K562 (cell line): Measurements from ENCODE around the gene ORAI1. TPM values are rescaled to one million over a fixed set of nuclear protein-coding genes. Genes with fewer than 3 reads are reported as not detected.

Experiments used
- ATAC-seq: fragments of 200-7000 bp; cut with Tn5 transposase; 3 replicates; pipeline ENCODE4 v1.9.1; 2020; ENCODE audit warnings: moderate library complexity
- Bru-seq: library from RNA; stranded (reverse); fragments of 400-500 nt; gene quantifications from one replicate; lab custom pipeline; 2021; lab: Mats Ljungman, UMichigan
- BruChase-seq, 2 experiments: library from RNA; stranded (reverse); fragments of 400-500 nt; gene quantifications; one replicate each; lab custom pipeline; 2021; lab: Mats Ljungman, UMichigan
- BruUV-seq: library from RNA; stranded (reverse); fragments of 400-500 nt; replicated peaks from 2 replicates; lab custom pipeline; 2021; lab: Mats Ljungman, UMichigan
- CTCF ChIA-PET: fragments of 300-600 bp; formaldehyde crosslinking; extraction: SDS; loops from one replicate; lab custom pipeline; 2021; ENCODE audit warnings: low intra/inter-chr PET ratio; lab: Yijun Ruan, JAX
- POLR2A ChIA-PET: fragments of 300-600, 350-650 bp; sonication (Branson Sonifier 250); formaldehyde crosslinking; extraction: SDS; loops from one replicate; lab custom pipeline; 2021; ENCODE audit warnings: antibody characterized with exemption, inconsistent platforms; lab: Yijun Ruan, JAX
- DNase-seq, 4 experiments: peaks; one replicate each; pipeline versions ENCODE4 v3.0.0 to v3.0.0-alpha.2; 2011 to 2018; ENCODE audit warnings: low spot score in 3 of 4, mixed read lengths in 3 of 4; ENCODE audit errors: extremely low read depth in 1 of 4
- FAIRE-seq: peaks from 2 replicates; lab custom pipeline; 2011; peaks lifted over from hg19 to GRCh38; lab: Jason Lieb, UNC
- H2AFZ ChIP-seq: 2 replicates; pipeline ENCODE4 v1.6.0; 2011; ENCODE audit warnings: low read depth, low read length, control low read depth, inconsistent platforms
- H3K27ac ChIP-seq: fragments of 200-600 bp; 3 replicates; pipeline ENCODE4 v1.8.0; 2011; ENCODE audit warnings: low read depth, mild to moderate bottlenecking, control low read depth, inconsistent platforms, low read length, moderate library complexity, mixed read lengths; ENCODE audit errors: extremely low read depth
- H3K27me3 ChIP-seq, 2 experiments: fragments of 300-600 bp in 1 of 2; 2 replicates in 1 of 2; 3 replicates in 1 of 2; pipeline versions ENCODE4 v1.6.0 to v1.8.0; 2011; ENCODE audit warnings: inconsistent platforms in 2 of 2, low read length in 2 of 2, mild to moderate bottlenecking in 1 of 2, mixed read lengths in 1 of 2, moderate library complexity in 1 of 2; ENCODE audit not compliant: control insufficient read depth in 2 of 2, insufficient read depth in 2 of 2
- H3K36me3 ChIP-seq: fragments of 300-600 bp; 3 replicates; pipeline ENCODE4 v1.8.0; 2011; ENCODE audit warnings: mild to moderate bottlenecking, low read length, inconsistent platforms; ENCODE audit not compliant: control insufficient read depth, insufficient read depth
- H3K4me1 ChIP-seq, 2 experiments: fragments of 200-600 bp in 1 of 2; replicated peaks in 1 of 2; 2 replicates in 1 of 2; 3 replicates in 1 of 2; pipeline versions ENCODE4 v1.5.1 to v1.8.0; 2011; ENCODE audit warnings: inconsistent platforms in 2 of 2, low read length in 2 of 2, mild to moderate bottlenecking in 1 of 2, mixed read lengths in 1 of 2, moderate library complexity in 1 of 2; ENCODE audit not compliant: control insufficient read depth in 2 of 2, insufficient read depth in 2 of 2
- H3K4me2 ChIP-seq: 2 replicates; pipeline ENCODE4 v1.6.1; 2011; ENCODE audit warnings: low read length, control low read depth, inconsistent platforms, mixed read lengths; ENCODE audit not compliant: insufficient read depth
- H3K4me3 ChIP-seq: fragments of 200-600 bp; sonication (generic), shearing (Covaris generic); 2 replicates; pipeline ENCODE4 v1.5.1; 2016; ENCODE audit warnings: control low read depth, inconsistent platforms
- H3K79me2 ChIP-seq: fragments of 200-600 bp; 3 replicates; pipeline ENCODE4 v1.8.0; 2011; ENCODE audit warnings: low read length, inconsistent platforms; ENCODE audit not compliant: control insufficient read depth, insufficient read depth
- H3K9ac ChIP-seq, 2 experiments: 2 replicates each; pipeline versions ENCODE4 v1.6.0 to v1.6.1; 2011; ENCODE audit warnings: low read depth in 2 of 2, low read length in 2 of 2, control low read depth in 1 of 2, inconsistent platforms in 1 of 2, mild to moderate bottlenecking in 1 of 2, mixed read lengths in 1 of 2; ENCODE audit not compliant: insufficient read depth in 1 of 2
- H3K9me1 ChIP-seq: one replicate; pipeline ENCODE4 v1.6.0; 2011; ENCODE audit warnings: inconsistent platforms, mild to moderate bottlenecking, low read length, moderate library complexity; ENCODE audit not compliant: control insufficient read depth, insufficient read depth
- H3K9me3 ChIP-seq: replicated peaks from 2 replicates; pipeline ENCODE4 v1.5.1; 2011; ENCODE audit warnings: low read depth, low read length, inconsistent platforms; ENCODE audit not compliant: control insufficient read depth, insufficient read depth
- H4K20me1 ChIP-seq: replicated peaks from 2 replicates; pipeline ENCODE4 v1.6.1; 2011; ENCODE audit warnings: low read length, inconsistent platforms, mixed read lengths; ENCODE audit not compliant: control insufficient read depth, insufficient read depth
- CBFA2T2 ChIP-seq: fragments of 450-650 bp; conservative IDR thresholded peaks from 2 replicates; pipeline ENCODE4 v1.6.1; 2017; ENCODE audit warnings: mild to moderate bottlenecking
- FOXK2 ChIP-seq, 2 experiments: fragments of 450-650 bp; IDR thresholded peaks in 1 of 2; conservative IDR thresholded peaks in 1 of 2; 2 replicates each; pipeline ENCODE4 v1.6.1; 2016; ENCODE audit warnings: low read depth in 2 of 2, mild to moderate bottlenecking in 1 of 2
- GABPB2 ChIP-seq: fragments of 250-450 bp; sonication (Bioruptor Pico); conservative IDR thresholded peaks from 2 replicates; pipeline ENCODE4 v1.5.1; 2021; ENCODE audit warnings: mild to moderate bottlenecking
- GATA2 ChIP-seq: sonication (generic); formaldehyde crosslinking; IDR thresholded peaks from 2 replicates; pipeline ENCODE4 v1.4.0; 2020; ENCODE audit warnings: mild to moderate bottlenecking, missing genetic modification reagents
- HOXB6 ChIP-seq: fragments of 250-450 bp; sonication (Bioruptor Pico); IDR thresholded peaks from 2 replicates; pipeline ENCODE4 v1.5.1; 2022; ENCODE audit warnings: mild to moderate bottlenecking, borderline replicate concordance
- SNRNP70 ChIP-seq: fragments of 200-400 bp; formaldehyde crosslinking; optimal IDR thresholded peaks from 2 replicates; pipeline ENCODE3; 2017; ENCODE audit warnings: low read depth, low read length
- STAT5A ChIP-seq: IDR thresholded peaks from 2 replicates; pipeline ENCODE4 v1.6.1; 2012; ENCODE audit warnings: low read length, inconsistent platforms, borderline replicate concordance
- ZNF146 ChIP-seq: IDR thresholded peaks from one replicate; pipeline ENCODE4 v1.6.1; 2018; ENCODE audit warnings: missing compliant biosample characterization; ENCODE audit not compliant: unreplicated experiment
- ZNF57 ChIP-seq: fragments of 450-650 bp; formaldehyde crosslinking; IDR thresholded peaks from 2 replicates; pipeline ENCODE4 v1.4.0; 2020; ENCODE audit warnings: mild to moderate bottlenecking, moderate library complexity
- ZNF584 ChIP-seq: fragments of 200-800 bp; sonication (Bioruptor generic); IDR thresholded peaks from 2 replicates; pipeline ENCODE4 v1.6.1; 2016; ENCODE audit warnings: low read depth, mild to moderate bottlenecking, missing genetic modification characterization, missing compliant biosample characterization
- ZNF655 ChIP-seq: fragments of 250-450 bp; sonication (Bioruptor Pico); IDR thresholded peaks from 2 replicates; pipeline ENCODE4 v1.5.0; 2021
- WGBS: fragments of 100-300 bp; shearing (Covaris generic); methylation state at CpG from one replicate; pipeline ENCODE4 v1.1.6; 2016; ENCODE audit warnings: low coverage, mixed read lengths; ENCODE audit not compliant: insufficient coverage; ENCODE audit errors: missing lambda C conversion rate; 5-methylcytosine and 5-hydroxymethylcytosine counted together
- in situ Hi-C: fragments of 300-500 bp; cut with MboI; formaldehyde crosslinking; loops from 4 replicates; pipeline ENCODE4 v1.15.0; 2018; ENCODE audit warnings: inconsistent platforms, mixed read lengths
- intact Hi-C: fragments of 100-400 bp; cut with micrococcal nuclease; formaldehyde crosslinking; loops from 2 replicates; pipeline ENCODE4 v1.14.2; 2022
- long read RNA-seq, 3 experiments: library from polyadenylated mRNA in 2 of 3; library from RNA in 1 of 3; unstranded in 2 of 3; stranded (forward) in 1 of 3; transcript quantifications; one replicate each; pipeline ENCODE4 v2.0.0, GENCODE V29; 2019 to 2022
- polyA minus RNA-seq, 3 experiments: library from RNA; depleted of rRNA, polyadenylated mRNA; stranded (reverse); fragments of >200 nt; gene quantifications; 2 replicates each; pipeline ENCODE4 v1.2.3, GENCODE V29; 2011
- polyA plus RNA-seq, 8 experiments: library from polyadenylated mRNA; depleted of rRNA in 4 of 8; stranded (reverse) in 5 of 8; unstranded in 3 of 8; fragments of >200 nt; fragmentation: Nextera tagmentation in 2 of 8; fragmentation: Illumina TruSeq in 1 of 8; extraction: Ambion mirVana in 2 of 8; extraction: Trizol in 1 of 8; gene quantifications; 2 replicates each; pipeline versions ENCODE4 v1.2.1 to v1.2.3, GENCODE V29; 2011 to 2014; ENCODE audit warnings: inconsistent platforms in 1 of 8, missing spikeins in 1 of 8
- total RNA-seq, 7 experiments: library from RNA; depleted of rRNA in 6 of 7; stranded (reverse); fragments of >200 nt in 6 of 7; fragmentation: Illumina TruSeq in 2 of 7; extraction: Trizol in 2 of 7; gene quantifications; 2 replicates each; pipeline versions ENCODE4 v1.2.1 to v1.2.3, GENCODE V29; 2011 to 2021; ENCODE audit warnings: low replicate concordance in 1 of 7
- TF ChIP-seq, protein P1 (sequence below), 2 experiments: IDR thresholded peaks; 2 replicates each; pipeline ENCODE4 v1.6.1; 2011; ENCODE audit warnings: borderline replicate concordance in 1 of 2, control low read depth in 1 of 2, low read depth in 1 of 2, low read length in 1 of 2, mild to moderate bottlenecking in 1 of 2, mixed read lengths in 1 of 2, moderate library complexity in 1 of 2; ENCODE audit not compliant: insufficient read depth in 1 of 2, insufficient read length in 1 of 2, poor library complexity in 1 of 2, severe bottlenecking in 1 of 2; ENCODE audit errors: extremely low read depth in 1 of 2

The ORAI1 gene
- 8.2 and 28.4 TPM in 2 replicates for total RNA-seq (2011; cell fraction: chromatin; rRNA removed; ENCODE audit: low replicate concordance)
- total RNA-seq (2011; cell fraction: nucleolus; rRNA removed): 44.5 and 57.0 TPM in 2 replicates
- 25.6 and 29.5 TPM in 2 replicates for total RNA-seq (2011; cell fraction: nucleoplasm; rRNA removed)
- total RNA-seq (2014; rRNA removed) (9.8 and 13.2 TPM in 2 replicates), total RNA-seq (2014; rRNA removed; fragmentation: Illumina TruSeq; extraction: Trizol) (2.2 and 2.6 TPM in 2 replicates), total RNA-seq (2015; rRNA removed; fragmentation: Illumina TruSeq; extraction: Trizol) (9.3 and 9.4 TPM in 2 replicates), total RNA-seq (2021) (23.8 and 24.4 TPM in 2 replicates), polyA plus RNA-seq (2011; rRNA removed) (9.3 and 15.7 TPM in 2 replicates), polyA plus RNA-seq (2014; fragmentation: Illumina TruSeq; extraction: Trizol) (5.5 and 16.0 TPM in 2 replicates), polyA plus RNA-seq (2014; fragmentation: Nextera tagmentation; extraction: Ambion mirVana) (1 to 10 TPM; 2.9 to 3.7 TPM), polyA plus RNA-seq (2014; rRNA removed) (18.1 and 26.9 TPM in 2 replicates), polyA minus RNA-seq (2011; rRNA and poly(A)+ RNA removed) (5.4 and 7.7 TPM in 2 replicates), Bru-seq, nascent RNA (percentile 78 among the genes with signal in this experiment), BruChase-seq, experiment 1, labeled RNA remaining after a 2-hour chase (percentile 61 among the genes with signal in this experiment), BruChase-seq, experiment 2, labeled RNA remaining after a 6-hour chase (percentile 55 among the genes with signal in this experiment)
- 18.2 and 58.0 TPM in 2 replicates for polyA plus RNA-seq (2011; cell fraction: cytosol; rRNA removed)
- 9.6 and 14.9 TPM in 2 replicates for polyA plus RNA-seq (2011; cell fraction: nucleus; rRNA removed)
- 25.0 and 36.1 TPM in 2 replicates for polyA plus RNA-seq (2012)
- 29.4 and 32.0 TPM in 2 replicates for polyA minus RNA-seq (2011; cell fraction: cytosol; rRNA and poly(A)+ RNA removed)
- 7.9 and 9.3 TPM in 2 replicates for polyA minus RNA-seq (2011; cell fraction: nucleus; rRNA and poly(A)+ RNA removed)
- long read RNA-seq, experiment 1, transcript ORAI1-203 (2 exons, 2,138 nt): major isoform, 43 of 110 reads
- long read RNA-seq, experiment 1, partial matches to known transcripts: 58 of 110 reads
- long read RNA-seq, experiment 1, other reads (novel, unspliced or antisense): 8 of 110 reads
- long read RNA-seq, experiment 2, transcript ORAI1-203 (2 exons, 2,138 nt): major isoform, 42 of 56 reads
- long read RNA-seq, experiment 2, partial matches to known transcripts: 5 of 56 reads
- long read RNA-seq, experiment 2, other reads (novel, unspliced or antisense): 6 of 56 reads
- long read RNA-seq, experiment 3, transcript ORAI1-203 (2 exons, 2,138 nt): major isoform, 11 of 11 reads
- long read RNA-seq, experiment 3, partial matches to known transcripts: 0 of 11 reads
- long read RNA-seq, experiment 3, other reads (novel, unspliced or antisense): 0 of 11 reads

GRCh38 chr12:121626087-121626852, at the start of gene ORAI1:
ORAI1 (plus strand) TSS chr12:121626530.
- ATAC-seq: peak; percentile 83
- in situ Hi-C loops: no loop called here
- peak; percentile 97 to 98 (median 98) for DNase-seq
- no TSS peak for BruUV-seq
- CTCF ChIA-PET: interaction anchor here (0.9 kb wide), 1 partner anchor 126 kb away, joined by 4 read pairs; no protein-coding TSS in a partner anchor
- Histone ChIP-seq H3K79me2 (peaks cover 42% of the 10 kb centered on the region), H3K27ac (peak within 1 kb of the TSS; percentile 92), H2AFZ (peak within 1 kb of the TSS; percentile 87), H4K20me1 (no peaks in the 10 kb centered on the region; the same call in 1 of the 2 replicates), H3K9ac (peak within 1 kb of the TSS; percentile 73 to 99), H3K9me1 (no peaks in the 10 kb centered on the region), H3K36me3 (peaks cover 11% of the 10 kb centered on the region; the same call in 1 of the 3 replicates), H3K4me2 (peak within 1 kb of the TSS; percentile 88), H3K4me3 (peak within 1 kb of the TSS; percentile 90), H3K4me1 (peaks cover 34 to 43% of the 10 kb centered on the region in 2 experiments), H3K27me3 (no peaks in the 10 kb centered on the region), H3K9me3 (no peaks in the 10 kb centered on the region)
- peak; percentile 66 for FAIRE-seq
- WGBS: 2% methylated on average over 47 of the region's 92 CpGs
- intact Hi-C loops: loop anchor here (2.0 to 5.0 kb wide), 4 partner anchors 23 to 57 kb away; partner anchors contain the start of gene KDM2B
- POLR2A ChIA-PET: interaction anchor here (0.6 to 2.2 kb wide), 12 partner anchors 9 to 81 kb away, joined by 3 to 14 read pairs (median 3); partner anchors contain the start of gene KDM2B
- no peak for TF ChIP-seq SNRNP70
- TF ChIP-seq GABPB2 (CRISPR knock-in tag): no peak
- TF ChIP-seq ZNF584: no peak
- no peak for TF ChIP-seq ZNF57 (CRISPR knock-in tag)
- TF ChIP-seq ZNF146: no peak
- no peak for TF ChIP-seq HOXB6 (CRISPR knock-in tag)
- TF ChIP-seq, protein P1, sequence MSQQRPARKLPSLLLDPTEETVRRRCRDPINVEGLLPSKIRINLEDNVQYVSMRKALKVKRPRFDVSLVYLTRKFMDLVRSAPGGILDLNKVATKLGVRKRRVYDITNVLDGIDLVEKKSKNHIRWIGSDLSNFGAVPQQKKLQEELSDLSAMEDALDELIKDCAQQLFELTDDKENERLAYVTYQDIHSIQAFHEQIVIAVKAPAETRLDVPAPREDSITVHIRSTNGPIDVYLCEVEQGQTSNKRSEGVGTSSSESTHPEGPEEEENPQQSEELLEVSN (IDR thresholded peaks at IDR 0.05; ENCODE audit: borderline replicate concordance in 1 of 2, extremely low read depth in 1 of 2, insufficient read depth in 1 of 2, insufficient read length in 1 of 2, low read depth in 1 of 2, low read length in 1 of 2, poor library complexity in 1 of 2, severe bottlenecking in 1 of 2): peak; percentile 84 to 92
- TF ChIP-seq ZNF655 (CRISPR knock-in tag): no peak
- peak in 1 of 2 experiments; percentile 42; a peak in 2 of 4 replicates for TF ChIP-seq FOXK2 (conservative IDR thresholded peaks at IDR 0.05 in 1 of 2, IDR thresholded peaks at IDR 0.05 in 1 of 2; ENCODE audit: low read depth in 2 of 2)
- peak; percentile 36; the same call in 1 of the 2 replicates for TF ChIP-seq STAT5A
- peak; percentile 88 for TF ChIP-seq CBFA2T2
- TF ChIP-seq GATA2 (CRISPR knock-in tag): no peak
